Endothelial cell of umbilical vein (primary cell): ENCODE measurements around the gene SH3BP5L. TPM values are rescaled to one million over a fixed set of nuclear protein-coding genes. Genes with fewer than 3 reads are reported as not detected.

Source experiments
- BruUV-seq: library from RNA; stranded (reverse); fragments of 400-500 nt; replicated peaks from 2 replicates; lab custom pipeline; 2021; lab: Mats Ljungman, UMichigan
- CTCF ChIA-PET: fragments of 300-600, 350-600 bp; sonication (Branson Sonifier 250); formaldehyde crosslinking; loops from one replicate; lab custom pipeline; 2021; ENCODE audit warnings: antibody characterized with exemption, inconsistent platforms; lab: Charles Lee
- POLR2A ChIA-PET: fragments of 300-600, 350-600 bp; sonication (Branson Sonifier 250); formaldehyde crosslinking; loops from one replicate; lab custom pipeline; 2021; ENCODE audit warnings: antibody characterized with exemption, inconsistent platforms; lab: Charles Lee
- DNase-seq: peaks from one replicate; pipeline ENCODE4 v3.0.0-alpha.2; 2011; ENCODE audit warnings: low read depth, low spot score
- FAIRE-seq: peaks from 2 replicates; lab custom pipeline; 2011; peaks lifted over from hg19 to GRCh38; lab: Jason Lieb, UNC
- H2AFZ ChIP-seq: 2 replicates; pipeline ENCODE4 v1.6.0; 2012; ENCODE audit warnings: low read depth, low read length, control low read depth, inconsistent platforms
- H3K27ac ChIP-seq: 2 replicates; pipeline ENCODE4 v1.5.1; 2011; ENCODE audit warnings: low read depth, mild to moderate bottlenecking, control low read depth, low read length, moderate library complexity; ENCODE audit not compliant: insufficient read depth
- H3K27me3 ChIP-seq, 2 experiments: 2 replicates each; pipeline versions ENCODE4 v1.6.0 to v1.6.1; 2011; ENCODE audit warnings: low read length in 2 of 2, mixed read lengths in 1 of 2; ENCODE audit not compliant: control insufficient read depth in 2 of 2, insufficient read depth in 2 of 2
- H3K36me3 ChIP-seq, 2 experiments: 2 replicates in 1 of 2; 3 replicates in 1 of 2; pipeline ENCODE4 v1.5.1; 2011; ENCODE audit warnings: low read length in 2 of 2, mild to moderate bottlenecking in 1 of 2, moderate library complexity in 1 of 2; ENCODE audit not compliant: control insufficient read depth in 2 of 2, insufficient read depth in 2 of 2; ENCODE audit errors: extremely low read depth in 1 of 2
- H3K4me1 ChIP-seq: 3 replicates; pipeline ENCODE4 v1.5.1; 2011; ENCODE audit warnings: mild to moderate bottlenecking, low read length; ENCODE audit not compliant: control insufficient read depth, insufficient read depth; ENCODE audit errors: extremely low read depth
- H3K4me2 ChIP-seq: 2 replicates; pipeline ENCODE4 v1.6.1; 2011; ENCODE audit warnings: low read length, control low read depth, mixed read lengths; ENCODE audit not compliant: insufficient read depth
- H3K4me3 ChIP-seq, 3 experiments: fragments of 200-600 bp in 1 of 3; sonication (generic), shearing (Covaris generic) in 1 of 3; replicated peaks in 1 of 3; 2 replicates each; pipeline ENCODE4 v1.5.1; 2011 to 2016; ENCODE audit warnings: control low read depth in 3 of 3, low read length in 3 of 3, mild to moderate bottlenecking in 2 of 3, inconsistent platforms in 1 of 3, low read depth in 1 of 3, moderate library complexity in 1 of 3; ENCODE audit not compliant: insufficient read depth in 1 of 3
- H3K79me2 ChIP-seq: 2 replicates; pipeline ENCODE4 v1.6.0; 2012; ENCODE audit warnings: low read length, inconsistent platforms; ENCODE audit not compliant: control insufficient read depth, insufficient read depth
- H3K9ac ChIP-seq: replicated peaks from 2 replicates; pipeline ENCODE3; 2011; ENCODE audit warnings: low read length, control low read depth; ENCODE audit not compliant: insufficient read depth; ENCODE audit errors: extremely low read depth
- H3K9me1 ChIP-seq: replicated peaks from 3 replicates; pipeline ENCODE4 v1.6.0; 2011; ENCODE audit warnings: mild to moderate bottlenecking, low read length; ENCODE audit not compliant: control insufficient read depth, insufficient read depth; ENCODE audit errors: extremely low read depth
- H3K9me3 ChIP-seq: replicated peaks from 2 replicates; pipeline ENCODE4 v1.5.1; 2012; ENCODE audit warnings: low read length, inconsistent platforms; ENCODE audit not compliant: control insufficient read depth, insufficient read depth
- H4K20me1 ChIP-seq: replicated peaks from 2 replicates; pipeline ENCODE3; 2011; ENCODE audit warnings: mild to moderate bottlenecking, low read length; ENCODE audit not compliant: control insufficient read depth, insufficient read depth; ENCODE audit errors: extremely low read depth
- EZH2 ChIP-seq: IDR thresholded peaks from 2 replicates; pipeline ENCODE4 v1.6.1; 2012; ENCODE audit warnings: borderline replicate concordance, low read depth, mild to moderate bottlenecking, moderate library complexity, low read length, inconsistent platforms; ENCODE audit not compliant: severe bottlenecking
- FOS ChIP-seq: IDR thresholded peaks from 2 replicates; pipeline ENCODE4 v1.6.1; 2011; ENCODE audit warnings: mild to moderate bottlenecking, low read length, moderate library complexity, borderline replicate concordance; ENCODE audit not compliant: insufficient read depth
- GATA2 ChIP-seq: IDR thresholded peaks from 2 replicates; pipeline ENCODE4 v1.7.0; 2011; ENCODE audit warnings: low read depth, mild to moderate bottlenecking, moderate library complexity, mixed read lengths, low read length; ENCODE audit not compliant: insufficient read length, insufficient read depth
- JUN ChIP-seq: IDR thresholded peaks from 2 replicates; pipeline ENCODE4 v1.6.1; 2011; ENCODE audit warnings: borderline replicate concordance, low read depth; ENCODE audit not compliant: insufficient read length, insufficient read depth
- MYC ChIP-seq: IDR thresholded peaks from one replicate; pipeline ENCODE4 v1.6.1; 2011; ENCODE audit warnings: mild to moderate bottlenecking, low read depth, low read length
- POLR2A ChIP-seq: IDR thresholded peaks from 2 replicates; pipeline ENCODE4 v1.6.1; 2012; ENCODE audit warnings: low read depth, mild to moderate bottlenecking, control low read depth, low read length
- POLR2AphosphoS5 ChIP-seq: IDR thresholded peaks from 2 replicates; pipeline ENCODE4 v1.6.1; 2012; ENCODE audit warnings: low read depth, mild to moderate bottlenecking, control low read depth, low read length, moderate library complexity; ENCODE audit not compliant: insufficient read depth
- dilution Hi-C: fragments of 300-500 bp; cut with MboI; formaldehyde crosslinking; loops from one replicate; pipeline ENCODE4 v1.15.0; 2019; ENCODE audit warnings: low sequenced_read_pairs; ENCODE audit not compliant: extremely low pct_ligation_motif_present
- intact Hi-C: fragments of 100-400 bp; cut with micrococcal nuclease; formaldehyde crosslinking; loops from one replicate; pipeline ENCODE4 v1.10.0; 2022
- polyA plus RNA-seq, 4 experiments: library from polyadenylated mRNA; depleted of rRNA in 3 of 4; stranded (reverse) in 3 of 4; unstranded in 1 of 4; fragments of >200 nt; gene quantifications; 2 replicates each; pipeline versions ENCODE4 v1.2.1 to v1.2.3, GENCODE V29; 2011 to 2012; ENCODE audit warnings: missing spikeins in 1 of 4
- total RNA-seq: library from RNA; stranded (reverse); gene quantifications from 2 replicates; pipeline ENCODE4 v1.2.3, GENCODE V29; 2021
- TF ChIP-seq, protein P1 (sequence below): IDR thresholded peaks from 2 replicates; pipeline ENCODE4 v1.6.1; 2011; ENCODE audit not compliant: insufficient read depth, insufficient read length
- TF ChIP-seq, protein P2 (sequence below), 2 donors: IDR thresholded peaks; 1 replicate in 1 of 2; 2 replicates in 1 of 2; pipeline ENCODE4 v1.5.1; 2011; ENCODE audit warnings: low read length in 2 of 2, mild to moderate bottlenecking in 2 of 2, moderate library complexity in 2 of 2, control low read depth in 1 of 2, inconsistent platforms in 1 of 2, low read depth in 1 of 2; ENCODE audit not compliant: insufficient read depth in 1 of 2; ENCODE audit errors: extremely low read depth in 1 of 2

Gene SH3BP5L
- total and polyA plus RNA-seq, 2 donors (not counting 3 experiments of a cell fraction or from before 2014, with no cell fraction given) = 24.7 TPM

DNA sequence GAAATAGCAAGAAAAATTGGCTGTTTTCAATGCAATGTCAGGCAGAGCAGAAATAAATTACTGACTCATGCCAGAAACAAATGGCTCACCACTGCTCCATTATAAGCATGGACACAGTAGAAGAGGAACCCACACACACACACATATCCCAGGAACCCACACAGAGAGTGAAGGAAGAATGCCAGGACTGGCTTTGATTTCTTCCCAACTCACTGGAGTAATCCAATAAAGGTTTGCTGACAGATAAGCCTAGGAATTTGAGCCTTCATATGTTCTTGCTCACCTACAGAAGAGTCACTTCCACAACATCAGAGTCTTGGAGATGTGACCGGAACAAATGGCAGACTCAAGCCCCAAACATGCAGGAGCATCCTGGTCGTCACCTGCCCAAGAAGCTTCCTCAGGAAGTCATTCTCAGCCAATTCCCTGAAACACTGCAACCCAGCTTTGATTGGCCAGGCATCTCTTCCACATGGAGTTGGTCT is 2.2 kb downstream of the SH3BP5L start:
- FAIRE-seq = peak; percentile 31
- H3K9me1 ChIP-seq = no peaks in the 10 kb centered on the region
- dilution Hi-C loops = no loop called here
- no peaks in the 10 kb centered on the region for H3K27me3 ChIP-seq
- H3K27ac ChIP-seq = no peak overlapping the region
- no peaks in the 10 kb centered on the region for H3K9me3 ChIP-seq
- CTCF ChIA-PET = interaction anchor here (1.1 kb wide), 1 partner anchor 16 kb away, joined by 3 read pairs; no protein-coding TSS in a partner anchor
- BruUV-seq = no TSS peak
- intact Hi-C loops = no loop called here
- POLR2A ChIA-PET = no interaction called here
- no peaks in the 10 kb centered on the region for H4K20me1 ChIP-seq
- H3K9ac ChIP-seq = no peak overlapping the region
- peaks cover 4 to 16% of the 10 kb centered on the region in 2 experiments for H3K36me3 ChIP-seq
- TF ChIP-seq MYC (no peak), POLR2A (no peak)
- DNase-seq = no peak
- no peak overlapping the region for H3K4me3 ChIP-seq
- H3K4me1 ChIP-seq = peaks cover 38% of the 10 kb centered on the region
- peaks cover 57% of the 10 kb centered on the region for H3K79me2 ChIP-seq
- no peak overlapping the region for H3K4me2 ChIP-seq
- no peak overlapping the region for H2AFZ ChIP-seq

DNA sequence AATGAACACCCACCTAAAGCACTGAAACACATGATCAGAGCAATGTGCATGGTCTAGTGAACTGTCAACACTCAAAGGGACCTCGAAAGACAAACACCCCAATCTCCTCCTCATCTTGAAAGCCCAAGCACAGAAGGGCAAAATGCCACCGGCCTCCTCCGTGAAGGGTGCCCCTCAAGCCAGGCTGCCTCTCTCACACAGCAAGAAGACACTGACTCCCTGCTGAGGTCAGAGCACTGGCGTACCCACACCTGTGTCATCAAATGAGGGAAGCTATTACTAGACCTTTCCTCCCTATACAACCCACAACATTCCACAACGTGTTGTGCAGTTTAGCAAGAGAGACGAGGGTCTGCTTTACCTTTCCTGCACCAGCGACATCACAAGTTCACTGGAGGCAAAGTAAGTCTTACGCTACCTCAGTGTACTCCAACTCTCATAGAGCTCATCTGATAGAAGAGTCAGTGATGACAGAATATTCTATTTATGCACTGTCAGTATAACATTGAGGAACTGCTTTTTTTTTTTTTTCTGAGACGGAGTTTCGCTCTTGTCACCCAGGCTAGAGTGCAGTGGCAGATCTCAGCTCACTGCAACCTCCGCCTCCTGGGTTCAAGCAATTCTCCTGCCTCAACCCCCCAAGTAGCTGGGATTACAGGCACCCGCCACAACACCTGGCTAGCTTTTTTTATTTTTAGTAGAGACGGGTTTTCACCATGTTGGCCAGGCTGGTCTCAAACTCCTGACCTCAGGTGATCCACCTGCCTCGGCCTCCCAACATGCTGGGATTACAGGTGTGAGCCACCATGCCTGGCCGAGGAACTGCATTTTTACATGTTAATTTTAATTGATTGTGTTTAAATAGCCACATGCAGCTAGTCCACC is 3.3 kb downstream of the SH3BP5L start:
- BruUV-seq = no TSS peak
- ChIA-PET POLR2A (interaction anchor here (0.7 kb wide), 1 partner anchor 15 kb away, joined by 5 read pairs; the partner anchor contains the start of gene ZNF672), CTCF (interaction anchor here (1.1 kb wide), 1 partner anchor 15 kb away, joined by 3 read pairs; no protein-coding TSS in a partner anchor)
- Histone ChIP-seq H3K27me3 (no peaks in the 10 kb centered on the region), H3K79me2 (peaks cover 59% of the 10 kb centered on the region), H3K36me3 (peaks cover 4 to 18% of the 10 kb centered on the region in 2 experiments), H3K4me1 (peaks cover 32% of the 10 kb centered on the region), H3K4me3 (no peak overlapping the region), H4K20me1 (no peaks in the 10 kb centered on the region), H3K9me1 (no peaks in the 10 kb centered on the region), H3K27ac (no peak overlapping the region), H3K4me2 (no peak overlapping the region), H3K9me3 (no peaks in the 10 kb centered on the region), H2AFZ (no peak overlapping the region), H3K9ac (no peak overlapping the region)
- intact Hi-C loops = no loop called here
- DNase-seq = no peak
- FAIRE-seq = no peak
- TF ChIP-seq, protein P1, sequence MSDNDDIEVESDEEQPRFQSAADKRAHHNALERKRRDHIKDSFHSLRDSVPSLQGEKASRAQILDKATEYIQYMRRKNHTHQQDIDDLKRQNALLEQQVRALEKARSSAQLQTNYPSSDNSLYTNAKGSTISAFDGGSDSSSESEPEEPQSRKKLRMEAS = no peak
- TF ChIP-seq, protein P2, sequence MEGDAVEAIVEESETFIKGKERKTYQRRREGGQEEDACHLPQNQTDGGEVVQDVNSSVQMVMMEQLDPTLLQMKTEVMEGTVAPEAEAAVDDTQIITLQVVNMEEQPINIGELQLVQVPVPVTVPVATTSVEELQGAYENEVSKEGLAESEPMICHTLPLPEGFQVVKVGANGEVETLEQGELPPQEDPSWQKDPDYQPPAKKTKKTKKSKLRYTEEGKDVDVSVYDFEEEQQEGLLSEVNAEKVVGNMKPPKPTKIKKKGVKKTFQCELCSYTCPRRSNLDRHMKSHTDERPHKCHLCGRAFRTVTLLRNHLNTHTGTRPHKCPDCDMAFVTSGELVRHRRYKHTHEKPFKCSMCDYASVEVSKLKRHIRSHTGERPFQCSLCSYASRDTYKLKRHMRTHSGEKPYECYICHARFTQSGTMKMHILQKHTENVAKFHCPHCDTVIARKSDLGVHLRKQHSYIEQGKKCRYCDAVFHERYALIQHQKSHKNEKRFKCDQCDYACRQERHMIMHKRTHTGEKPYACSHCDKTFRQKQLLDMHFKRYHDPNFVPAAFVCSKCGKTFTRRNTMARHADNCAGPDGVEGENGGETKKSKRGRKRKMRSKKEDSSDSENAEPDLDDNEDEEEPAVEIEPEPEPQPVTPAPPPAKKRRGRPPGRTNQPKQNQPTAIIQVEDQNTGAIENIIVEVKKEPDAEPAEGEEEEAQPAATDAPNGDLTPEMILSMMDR (IDR thresholded peaks at IDR 0.05; ENCODE audit: extremely low read depth in 1 of 2, insufficient read depth in 1 of 2, low read depth in 1 of 2, low read length in 2 of 2) = no peak
- TF ChIP-seq JUN = no peak
- TF ChIP-seq EZH2 = no peak
- no peak for TF ChIP-seq FOS
- TF ChIP-seq POLR2AphosphoS5 = no peak
- TF ChIP-seq GATA2 = no peak
- TF ChIP-seq POLR2A = no peak
- no peak for TF ChIP-seq MYC
- dilution Hi-C loops = no loop called here
